DOHH2 (cell line): ENCODE results near the gene C17orf100.
A peak's percentile ranks its signal among the peaks of the same experiment; 100 is the strongest.

Source experiments
- H3F3A ChIP-seq: fragments of 200-600 bp; sonication (generic), shearing (Covaris generic); 2 replicates; pipeline ENCODE4 v1.6.0; 2016; ENCODE audit warnings: antibody characterized with exemption, mild to moderate bottlenecking; ENCODE audit not compliant: control insufficient read depth, insufficient read depth
- H3K27ac ChIP-seq: fragments of 200-600 bp; sonication (generic); 2 replicates; pipeline ENCODE4 v1.5.1; 2014; ENCODE audit warnings: low read depth, mild to moderate bottlenecking, low read length, moderate library complexity
- H3K27me3 ChIP-seq: fragments of 200-600 bp; sonication (generic); 2 replicates; pipeline ENCODE4 v1.6.1; 2014; ENCODE audit warnings: mild to moderate bottlenecking, low read length, mixed read lengths; ENCODE audit not compliant: control insufficient read depth
- H3K36me3 ChIP-seq: fragments of 200-600 bp; sonication (generic); 2 replicates; pipeline ENCODE4 v1.6.1; 2014; ENCODE audit warnings: mild to moderate bottlenecking, low read length, moderate library complexity, mixed read lengths; ENCODE audit not compliant: control insufficient read depth
- H3K4me1 ChIP-seq: fragments of 200-600 bp; sonication (generic); 2 replicates; pipeline ENCODE4 v1.6.1; 2014; ENCODE audit warnings: mild to moderate bottlenecking, low read length, mixed read lengths; ENCODE audit not compliant: control insufficient read depth
- H3K4me2 ChIP-seq: fragments of 200-600 bp; sonication (generic); 2 replicates; pipeline ENCODE4 v1.6.0; 2014; ENCODE audit warnings: mild to moderate bottlenecking, low read length, moderate library complexity
- H3K4me3 ChIP-seq: fragments of 200-600 bp; sonication (generic); 2 replicates; pipeline ENCODE4 v1.5.1; 2014; ENCODE audit warnings: mild to moderate bottlenecking, low read length, mixed read lengths
- H3K79me2 ChIP-seq: fragments of 200-600 bp; sonication (generic); 2 replicates; pipeline ENCODE4 v1.6.1; 2014; ENCODE audit warnings: mild to moderate bottlenecking, low read length, mixed read lengths; ENCODE audit not compliant: control insufficient read depth
- H3K9me2 ChIP-seq: fragments of 200-600 bp; sonication (generic); replicated peaks from 2 replicates; pipeline ENCODE4 v1.6.1; 2014; ENCODE audit warnings: mild to moderate bottlenecking, low read length, mixed read lengths; ENCODE audit not compliant: control insufficient read depth
- H3K9me3 ChIP-seq: fragments of 200-600 bp; sonication (generic); 2 replicates; pipeline ENCODE4 v1.6.1; 2014; ENCODE audit warnings: antibody characterized with exemption, low read length, mixed read lengths; ENCODE audit not compliant: control insufficient read depth, insufficient read depth
- H4K20me1 ChIP-seq: fragments of 200-600 bp; sonication (generic); 2 replicates; pipeline ENCODE4 v1.6.0; 2014; ENCODE audit warnings: low read depth, mild to moderate bottlenecking, antibody characterized with exemption, low read length, moderate library complexity; ENCODE audit not compliant: control insufficient read depth, insufficient read depth
- EZH2phosphoT487 ChIP-seq: fragments of 200-600 bp; sonication (generic); IDR thresholded peaks from 2 replicates; pipeline ENCODE4 v1.6.1; 2017; ENCODE audit warnings: borderline replicate concordance, mild to moderate bottlenecking, antibody characterized with exemption, low read length, moderate library complexity, mixed read lengths
- TF ChIP-seq, protein P1 (sequence below): fragments of 200-600 bp; sonication (generic); IDR thresholded peaks from one replicate; pipeline ENCODE4 v1.5.1; 2014; ENCODE audit warnings: antibody characterized with exemption, mild to moderate bottlenecking, low read depth, low read length; ENCODE audit not compliant: poor library complexity, severe bottlenecking

C17orf100 gene

DNA sequence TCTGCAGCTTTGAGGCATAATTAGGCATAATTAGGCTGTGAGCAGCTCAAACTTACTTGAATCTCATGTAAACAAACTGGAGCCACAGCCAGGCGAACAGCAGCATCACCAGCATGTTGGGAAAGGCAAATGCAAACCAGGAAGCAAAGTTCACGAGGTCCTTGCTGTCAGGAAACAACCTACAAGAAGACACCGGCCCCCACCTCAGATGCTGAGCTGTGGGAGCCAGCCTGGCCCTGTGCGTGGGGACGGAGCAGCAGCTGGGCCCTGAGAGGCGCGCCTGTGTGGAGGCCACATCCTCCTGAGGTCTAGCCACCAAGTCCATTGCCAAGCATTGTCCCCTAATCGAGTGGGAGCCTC is 49.4 kb downstream of the C17orf100 start:
- TF ChIP-seq, protein P1, sequence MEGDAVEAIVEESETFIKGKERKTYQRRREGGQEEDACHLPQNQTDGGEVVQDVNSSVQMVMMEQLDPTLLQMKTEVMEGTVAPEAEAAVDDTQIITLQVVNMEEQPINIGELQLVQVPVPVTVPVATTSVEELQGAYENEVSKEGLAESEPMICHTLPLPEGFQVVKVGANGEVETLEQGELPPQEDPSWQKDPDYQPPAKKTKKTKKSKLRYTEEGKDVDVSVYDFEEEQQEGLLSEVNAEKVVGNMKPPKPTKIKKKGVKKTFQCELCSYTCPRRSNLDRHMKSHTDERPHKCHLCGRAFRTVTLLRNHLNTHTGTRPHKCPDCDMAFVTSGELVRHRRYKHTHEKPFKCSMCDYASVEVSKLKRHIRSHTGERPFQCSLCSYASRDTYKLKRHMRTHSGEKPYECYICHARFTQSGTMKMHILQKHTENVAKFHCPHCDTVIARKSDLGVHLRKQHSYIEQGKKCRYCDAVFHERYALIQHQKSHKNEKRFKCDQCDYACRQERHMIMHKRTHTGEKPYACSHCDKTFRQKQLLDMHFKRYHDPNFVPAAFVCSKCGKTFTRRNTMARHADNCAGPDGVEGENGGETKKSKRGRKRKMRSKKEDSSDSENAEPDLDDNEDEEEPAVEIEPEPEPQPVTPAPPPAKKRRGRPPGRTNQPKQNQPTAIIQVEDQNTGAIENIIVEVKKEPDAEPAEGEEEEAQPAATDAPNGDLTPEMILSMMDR, result no peak
- TF ChIP-seq EZH2phosphoT487, result no peak
- no peaks in the 10 kb centered on the region for H4K20me1 ChIP-seq
- H3F3A ChIP-seq, result no peaks in the 10 kb centered on the region
- no peaks in the 10 kb centered on the region for H3K36me3 ChIP-seq
- no peak overlapping the region for H3K27ac ChIP-seq
- no peaks in the 10 kb centered on the region for H3K79me2 ChIP-seq
- no peaks in the 10 kb centered on the region for H3K4me1 ChIP-seq
- no peaks in the 10 kb centered on the region for H3K9me2 ChIP-seq
- H3K27me3 ChIP-seq, result no peaks in the 10 kb centered on the region
- H3K9me3 ChIP-seq, result no peaks in the 10 kb centered on the region
- no peak overlapping the region for H3K4me3 ChIP-seq
- no peak overlapping the region for H3K4me2 ChIP-seq

DNA sequence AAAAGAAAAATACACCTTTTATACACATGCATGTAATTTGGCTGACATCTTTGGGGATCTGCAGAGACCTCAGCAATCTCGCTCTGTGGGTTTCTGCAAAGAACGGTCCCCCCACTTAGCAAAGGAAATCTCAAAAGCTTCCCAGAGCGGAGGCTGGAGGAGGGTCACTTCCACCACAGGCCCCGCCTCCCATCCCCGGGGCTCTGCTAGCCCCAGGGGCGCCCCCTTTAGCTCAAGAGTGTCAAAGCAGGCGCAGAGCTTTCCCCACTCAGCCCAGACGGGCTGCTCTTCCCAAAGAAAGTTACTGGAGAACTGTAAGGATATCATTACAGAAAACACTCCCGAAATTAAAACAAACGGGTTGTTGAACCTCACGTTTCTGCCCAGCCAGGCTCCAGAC is 50.2 kb downstream of the C17orf100 start:
- Histone ChIP-seq H3K36me3 (no peaks in the 10 kb centered on the region), H3K27ac (no peak overlapping the region), H4K20me1 (no peaks in the 10 kb centered on the region), H3K27me3 (no peaks in the 10 kb centered on the region), H3K4me1 (no peaks in the 10 kb centered on the region), H3K4me2 (no peak overlapping the region), H3K9me3 (no peaks in the 10 kb centered on the region), H3K9me2 (no peaks in the 10 kb centered on the region), H3F3A (no peaks in the 10 kb centered on the region), H3K79me2 (no peaks in the 10 kb centered on the region), H3K4me3 (no peak overlapping the region)
- TF ChIP-seq, protein P1, result peak; percentile 68
- no peak for TF ChIP-seq EZH2phosphoT487

DNA sequence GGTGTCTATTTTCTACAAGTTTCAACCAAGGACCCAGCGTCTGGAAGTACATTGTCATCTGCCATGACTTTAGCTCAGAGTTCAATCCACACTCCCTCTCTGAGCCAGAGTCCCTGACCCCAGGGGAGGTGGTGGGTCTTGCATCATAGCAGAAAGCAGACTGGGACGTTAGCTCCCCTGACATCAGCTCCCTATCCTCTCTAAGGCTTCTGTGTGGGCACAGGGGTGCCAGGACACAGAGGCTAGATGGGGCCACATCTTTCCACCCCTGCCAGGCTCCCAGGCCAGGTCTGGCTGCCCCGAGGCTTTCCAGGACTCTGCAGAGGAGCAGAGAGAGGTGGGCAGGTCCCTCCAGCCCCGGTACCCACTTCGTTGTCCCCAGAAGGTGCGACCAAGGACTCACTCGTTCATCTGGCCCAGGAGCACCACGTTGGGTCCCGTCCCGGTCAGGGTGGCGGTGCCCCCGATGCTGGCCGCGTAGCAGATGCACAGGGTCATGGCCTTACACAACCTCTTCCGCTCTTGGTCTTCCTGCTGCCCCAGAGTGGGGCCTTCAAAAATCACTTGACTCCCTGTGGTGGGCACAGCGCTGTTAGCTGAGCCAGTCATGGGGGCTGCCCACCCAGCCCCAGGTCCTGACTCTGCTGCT is 51.1 kb downstream of the C17orf100 start:
- TF ChIP-seq, protein P1, result no peak
- TF ChIP-seq EZH2phosphoT487, result no peak
- H3K4me1 ChIP-seq, result no peaks in the 10 kb centered on the region
- no peaks in the 10 kb centered on the region for H4K20me1 ChIP-seq
- no peaks in the 10 kb centered on the region for H3K9me2 ChIP-seq
- H3K79me2 ChIP-seq, result no peaks in the 10 kb centered on the region
- H3K36me3 ChIP-seq, result no peaks in the 10 kb centered on the region
- H3K4me2 ChIP-seq, result no peak overlapping the region
- no peaks in the 10 kb centered on the region for H3F3A ChIP-seq
- no peaks in the 10 kb centered on the region for H3K27me3 ChIP-seq
- no peaks in the 10 kb centered on the region for H3K9me3 ChIP-seq
- no peak overlapping the region for H3K27ac ChIP-seq
- H3K4me3 ChIP-seq, result no peak overlapping the region
